ENCODE data around the gene CCDC51. TPM values are rescaled to one million over a fixed set of nuclear protein-coding genes. Genes with fewer than 3 reads are reported as not detected.
A peak's percentile ranks its signal among the peaks of the same experiment; 100 is the strongest.

Gene CCDC51
- total RNA-seq, 4 donors from 2014 or later = 2.6 to 11.1 (median 7.8) TPM

GRCh38 chr3:48440590-48440958 lies 655 bp upstream of the CCDC51 start:
- H3K9me3 ChIP-seq = no peaks in the 10 kb centered on the region
- peak overlapping the region; percentile 87 to 90 for H3K27ac ChIP-seq
- peak overlapping the region; percentile 55 to 92 for H3K4me3 ChIP-seq
- peaks cover 0 to 16% of the 10 kb centered on the region in 2 donors for H3K4me1 ChIP-seq
- H3K36me3 ChIP-seq = no peaks in the 10 kb centered on the region
- DNase-seq = no peak
- intact Hi-C loops (cut with DNase I; ENCODE audit: low total_unique reads) = no loop called here
- H3K27me3 ChIP-seq = no peaks in the 10 kb centered on the region
- no peak for TF ChIP-seq POLR2A (IDR thresholded peaks at IDR 0.05)
- TF ChIP-seq, protein P1, sequence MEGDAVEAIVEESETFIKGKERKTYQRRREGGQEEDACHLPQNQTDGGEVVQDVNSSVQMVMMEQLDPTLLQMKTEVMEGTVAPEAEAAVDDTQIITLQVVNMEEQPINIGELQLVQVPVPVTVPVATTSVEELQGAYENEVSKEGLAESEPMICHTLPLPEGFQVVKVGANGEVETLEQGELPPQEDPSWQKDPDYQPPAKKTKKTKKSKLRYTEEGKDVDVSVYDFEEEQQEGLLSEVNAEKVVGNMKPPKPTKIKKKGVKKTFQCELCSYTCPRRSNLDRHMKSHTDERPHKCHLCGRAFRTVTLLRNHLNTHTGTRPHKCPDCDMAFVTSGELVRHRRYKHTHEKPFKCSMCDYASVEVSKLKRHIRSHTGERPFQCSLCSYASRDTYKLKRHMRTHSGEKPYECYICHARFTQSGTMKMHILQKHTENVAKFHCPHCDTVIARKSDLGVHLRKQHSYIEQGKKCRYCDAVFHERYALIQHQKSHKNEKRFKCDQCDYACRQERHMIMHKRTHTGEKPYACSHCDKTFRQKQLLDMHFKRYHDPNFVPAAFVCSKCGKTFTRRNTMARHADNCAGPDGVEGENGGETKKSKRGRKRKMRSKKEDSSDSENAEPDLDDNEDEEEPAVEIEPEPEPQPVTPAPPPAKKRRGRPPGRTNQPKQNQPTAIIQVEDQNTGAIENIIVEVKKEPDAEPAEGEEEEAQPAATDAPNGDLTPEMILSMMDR (IDR thresholded peaks at IDR 0.05) = no peak

DNA sequence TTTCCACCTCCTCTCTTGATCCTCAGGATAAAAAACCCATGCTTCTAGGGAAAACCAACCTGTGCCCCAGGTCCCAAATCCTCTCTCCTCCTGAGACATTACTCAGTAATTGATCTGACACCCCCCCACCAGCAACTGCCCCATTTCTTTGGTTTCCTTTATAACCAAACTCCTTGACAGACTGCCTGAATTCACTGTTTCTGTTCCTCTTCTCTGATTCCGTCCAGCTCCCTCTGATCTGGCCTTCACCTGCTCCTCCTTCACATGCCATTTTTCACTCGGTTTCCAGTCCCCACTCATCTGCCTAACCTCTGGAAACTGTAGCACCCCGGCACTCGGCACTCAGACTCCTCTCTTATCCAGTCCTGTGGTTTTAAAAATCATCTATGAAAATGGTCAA lies 2.1 kb downstream of the CCDC51 start:
- no peak overlapping the region for H3K4me3 ChIP-seq
- H3K9me3 ChIP-seq = no peaks in the 10 kb centered on the region
- no peak for TF ChIP-seq POLR2A (IDR thresholded peaks at IDR 0.05)
- TF ChIP-seq, protein P1 (IDR thresholded peaks at IDR 0.05) = no peak
- H3K36me3 ChIP-seq = no peaks in the 10 kb centered on the region
- H3K27me3 ChIP-seq = no peaks in the 10 kb centered on the region
- DNase-seq = no peak
- intact Hi-C loops (cut with DNase I; ENCODE audit: low total_unique reads) = loop anchor here (5.0 kb wide), 1 partner anchor 41 kb away; no protein-coding TSS in a partner anchor
- H3K27ac ChIP-seq = no peak overlapping the region
- peaks cover 0 to 12% of the 10 kb centered on the region in 2 donors for H3K4me1 ChIP-seq

DNA sequence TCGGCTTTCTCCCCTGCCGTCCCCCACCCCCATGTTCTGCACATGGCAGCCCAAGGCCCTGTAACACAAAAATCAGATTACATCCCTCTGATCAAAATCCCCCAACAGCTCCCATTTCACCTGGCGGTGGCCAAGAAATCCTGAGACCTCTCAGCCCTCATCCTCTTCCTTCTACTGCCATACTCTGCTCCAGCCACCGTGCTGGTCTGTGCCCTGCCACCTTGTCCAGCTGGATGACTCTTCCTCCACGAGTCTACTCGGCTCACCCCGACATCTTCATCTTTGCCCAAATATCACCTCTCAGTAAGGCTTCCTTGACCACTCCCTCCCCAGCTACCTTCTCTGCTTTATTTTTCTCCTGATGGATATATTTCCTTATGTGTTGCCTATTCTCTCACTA lies 3.1 kb downstream of the CCDC51 start:
- Histone ChIP-seq H3K27me3 (no peaks in the 10 kb centered on the region), H3K36me3 (no peaks in the 10 kb centered on the region), H3K27ac (no peak overlapping the region), H3K9me3 (no peaks in the 10 kb centered on the region), H3K4me3 (no peak overlapping the region), H3K4me1 (peaks cover 0 to 11% of the 10 kb centered on the region in 2 donors)
- DNase-seq = no peak
- TF ChIP-seq, protein P1 (IDR thresholded peaks at IDR 0.05) = no peak
- TF ChIP-seq POLR2A (IDR thresholded peaks at IDR 0.05) = no peak
- intact Hi-C loops (cut with DNase I; ENCODE audit: low total_unique reads) = loop anchor here (5.0 kb wide), 1 partner anchor 40 kb away; no protein-coding TSS in a partner anchor

GRCh38 chr3:48436477-48436787 lies 3.5 kb downstream of the CCDC51 start:
- Histone ChIP-seq H3K9me3 (no peaks in the 10 kb centered on the region), H3K27me3 (no peaks in the 10 kb centered on the region), H3K27ac (no peak overlapping the region), H3K4me3 (no peak overlapping the region), H3K4me1 (peaks cover 0 to 7% of the 10 kb centered on the region in 2 donors), H3K36me3 (no peaks in the 10 kb centered on the region)
- intact Hi-C loops (cut with DNase I; ENCODE audit: low total_unique reads) = loop anchor here (5.0 kb wide), 1 partner anchor 39 kb away; no protein-coding TSS in a partner anchor
- TF ChIP-seq, protein P1 (IDR thresholded peaks at IDR 0.05) = no peak
- TF ChIP-seq POLR2A (IDR thresholded peaks at IDR 0.05) = no peak
- no peak for DNase-seq

- intact Hi-C loops (cut with DNase I; ENCODE audit: low total_unique reads) = loop anchor here (5.0 kb wide), 1 partner anchor 39 kb away; no protein-coding TSS in a partner anchor
- Histone ChIP-seq H3K4me3 (no peak overlapping the region), H3K4me1 (peaks cover 0 to 2% of the 10 kb centered on the region in 2 donors), H3K27ac (peak overlapping the region; percentile 58 to 63), H3K9me3 (no peaks in the 10 kb centered on the region), H3K27me3 (no peaks in the 10 kb centered on the region), H3K36me3 (no peaks in the 10 kb centered on the region)
- DNase-seq = peak; percentile 85 to 89
- TF ChIP-seq, protein P1 (IDR thresholded peaks at IDR 0.05) = peak; percentile 98 to 100 (median 99)
- peak in 1 of 2 donors; percentile 27 for TF ChIP-seq POLR2A (IDR thresholded peaks at IDR 0.05)
Observed at GRCh38 chr3:48435774-48436476, 4.0 kb downstream of the CCDC51 start.

Measured in uterus (tissue), 4 donors.